Middle frontal gyrus (tissue), 1 donor: ENCODE results near the gene LRRC4C.
"Not testable (repeated sequence)": the region's sequence is repeated elsewhere in the genome, so short reads cannot be mapped to it uniquely, and the experiment has no call there.

Experiments
- DNase-seq: peaks from one replicate; pipeline ENCODE4 v3.0.0-alpha.2; 2015; ENCODE audit warnings: low spot score; ENCODE audit errors: extremely low spot score

The LRRC4C gene

DNA sequence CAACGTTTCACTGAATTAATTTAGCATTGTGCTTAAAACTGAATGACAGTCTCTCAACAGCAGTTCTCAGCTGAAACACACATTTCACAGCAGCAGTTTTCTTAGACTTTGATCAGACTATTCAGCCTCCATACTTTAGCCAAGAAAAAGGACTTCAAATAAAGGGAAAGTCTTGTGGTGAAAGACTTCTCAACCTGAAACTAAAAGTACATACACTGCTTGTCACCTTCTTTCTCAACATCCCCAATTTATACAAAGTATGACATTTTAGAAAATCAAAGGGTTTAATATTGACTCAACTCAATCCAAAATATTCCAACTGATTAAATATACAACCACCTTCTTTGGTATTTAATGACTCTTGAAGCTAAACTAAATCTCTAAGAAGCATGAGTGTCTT, 419.0 kb downstream of the LRRC4C start:
- no peak for DNase-seq

DNA sequence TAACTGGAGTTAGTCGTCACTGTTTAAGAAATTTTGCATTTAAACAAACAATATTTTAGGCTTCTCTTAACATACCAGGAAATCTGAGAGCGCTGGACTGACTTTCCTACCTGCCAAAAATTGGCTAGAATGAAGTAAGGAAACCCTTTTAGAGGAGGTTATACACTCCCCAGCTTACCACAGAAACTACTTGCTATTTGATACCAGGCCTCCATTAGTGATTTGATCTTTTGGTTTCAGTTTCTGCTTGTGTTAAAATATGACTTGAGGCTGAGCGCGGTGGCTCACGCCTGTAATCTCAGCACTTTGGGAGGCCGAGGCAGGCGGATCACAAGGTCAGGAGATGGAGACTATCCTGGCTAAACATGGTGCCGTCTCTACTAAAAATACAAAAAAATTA, 419.9 kb downstream of the LRRC4C start:
- no peak for DNase-seq

DNA sequence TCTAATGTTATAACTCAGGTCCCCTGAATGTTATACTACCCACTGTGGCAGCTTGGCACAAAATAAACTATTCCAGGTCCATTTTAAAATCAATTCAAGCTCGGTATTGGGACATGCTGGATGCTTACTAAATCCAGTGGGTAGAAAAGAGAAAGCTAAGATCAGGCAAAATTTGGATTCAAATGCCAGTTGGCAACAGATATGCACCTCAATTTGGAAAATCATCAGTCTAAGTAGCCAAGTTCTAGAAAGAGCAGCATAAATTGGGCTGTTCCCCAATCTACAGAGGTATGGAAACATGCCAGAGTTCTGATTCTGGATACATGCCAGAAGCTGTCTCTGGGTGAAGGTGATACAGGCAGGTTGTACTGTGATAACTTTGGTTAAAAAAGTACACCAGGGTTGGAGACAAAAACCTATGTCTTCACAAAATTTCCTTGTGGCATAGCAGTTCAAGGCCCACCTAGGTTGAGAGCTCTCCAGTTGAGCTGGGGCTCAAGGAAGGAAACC, 427.8 kb downstream of the LRRC4C start:
- DNase-seq = no peak

DNA sequence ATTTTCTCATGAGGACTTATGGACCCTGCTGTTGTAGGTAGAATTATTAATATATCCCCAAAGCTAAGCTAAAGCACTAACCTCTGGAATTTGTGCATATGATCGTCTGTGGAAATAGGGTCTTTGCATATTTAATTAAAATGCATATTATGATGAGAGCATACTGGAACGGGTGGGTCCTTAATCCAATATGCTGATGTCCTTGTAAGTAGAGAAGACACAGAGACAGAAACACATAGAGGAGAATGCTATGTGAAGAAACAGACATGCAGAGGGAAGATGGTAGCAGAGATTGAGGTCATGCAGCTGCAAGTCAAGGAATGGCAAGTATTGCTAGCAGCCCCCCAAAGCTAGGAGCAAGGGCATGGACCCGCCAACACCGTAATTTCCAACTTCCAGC, 439.2 kb downstream of the LRRC4C start:
- no peak for DNase-seq

DNA sequence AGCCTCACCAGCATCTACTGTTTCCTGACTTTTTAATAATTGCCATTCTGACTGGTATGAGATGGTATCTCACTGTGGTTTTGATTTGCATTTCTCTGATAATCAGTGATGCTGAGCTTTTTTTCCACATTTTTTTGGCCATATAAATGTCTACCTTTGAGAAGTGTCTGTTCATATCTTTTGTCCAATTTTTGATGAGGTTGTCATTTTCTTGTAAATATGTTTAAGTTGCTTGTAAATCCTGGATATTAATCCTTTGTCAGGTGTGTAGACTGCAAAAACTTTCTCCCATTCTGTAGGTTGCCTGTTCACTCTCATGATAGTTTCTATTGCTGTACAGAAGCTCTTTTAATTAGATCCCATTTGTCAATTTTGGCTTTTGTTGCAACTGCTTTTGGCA, 439.8 kb downstream of the LRRC4C start:
- not testable (repeated sequence) for DNase-seq

DNA sequence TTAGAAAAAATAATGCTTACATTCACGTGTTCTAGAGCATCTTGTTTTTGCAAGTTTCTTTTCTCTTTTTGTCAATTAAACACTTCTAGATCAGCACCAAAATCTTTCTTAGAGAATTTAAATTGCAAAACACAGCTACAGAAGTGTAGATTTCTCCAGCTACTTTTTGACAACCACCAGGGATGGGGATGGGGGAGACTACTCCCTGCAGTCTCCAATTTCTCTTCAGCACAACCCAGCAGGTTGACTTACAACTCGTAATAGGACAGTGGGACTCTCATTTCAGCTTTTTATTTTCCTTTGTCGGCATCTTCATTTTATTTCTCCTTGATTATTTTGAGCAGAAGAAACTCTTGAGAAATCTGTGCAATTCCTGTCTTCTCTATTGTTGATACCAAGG, 441.2 kb downstream of the LRRC4C start:
- DNase-seq = no peak

GRCh38 chr11:41010361-41011050, 448.9 kb downstream of the LRRC4C start:
- DNase-seq = no peak

GRCh38 chr11:41005986-41006385, 453.5 kb downstream of the LRRC4C start:
- DNase-seq = no peak

DNA sequence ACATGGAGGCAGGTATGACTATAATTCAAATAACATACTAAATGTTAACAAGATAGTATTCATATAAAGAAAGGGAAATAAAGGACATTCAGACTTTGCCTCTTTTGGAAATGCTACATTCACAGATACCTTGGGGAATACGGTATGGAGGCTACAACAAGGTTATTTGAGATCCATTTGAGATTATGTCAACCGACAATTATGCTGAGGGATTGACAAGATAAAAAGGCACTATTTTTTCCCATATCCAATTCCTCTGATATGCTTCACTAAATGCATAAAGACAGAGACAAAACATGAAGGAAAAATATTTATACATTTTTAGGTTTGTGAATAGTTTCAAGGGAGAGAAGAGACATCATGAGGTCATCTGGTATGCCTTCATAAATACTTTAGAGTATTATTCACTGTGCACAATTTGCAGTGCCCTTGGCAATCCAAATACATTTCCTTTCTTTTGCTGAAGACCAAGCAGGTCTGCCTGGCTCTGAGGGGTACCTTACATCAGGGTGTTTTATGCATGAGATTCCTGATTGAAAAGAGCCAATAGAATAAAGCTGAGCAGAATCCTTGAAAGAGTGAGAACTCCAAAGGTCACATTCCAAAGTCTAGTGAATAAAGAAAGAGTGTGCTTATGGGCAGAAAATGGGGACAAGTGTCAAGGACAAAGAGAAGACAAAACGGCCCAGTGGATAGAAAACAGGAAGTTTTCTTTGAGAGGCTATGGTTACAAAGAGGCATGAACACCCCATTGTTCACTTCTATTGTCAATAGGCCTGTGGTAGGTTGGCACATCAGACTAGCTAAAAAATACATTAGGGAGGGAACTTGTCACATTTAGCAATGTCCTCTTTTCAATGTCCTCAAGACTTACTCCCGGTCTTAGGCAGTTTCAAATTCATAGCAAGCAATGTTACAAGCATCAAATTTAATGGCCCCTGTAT, 455.8 kb downstream of the LRRC4C start:
- no peak for DNase-seq

GRCh38 chr11:40998920-40999319, 460.5 kb downstream of the LRRC4C start:
- no peak for DNase-seq

DNA sequence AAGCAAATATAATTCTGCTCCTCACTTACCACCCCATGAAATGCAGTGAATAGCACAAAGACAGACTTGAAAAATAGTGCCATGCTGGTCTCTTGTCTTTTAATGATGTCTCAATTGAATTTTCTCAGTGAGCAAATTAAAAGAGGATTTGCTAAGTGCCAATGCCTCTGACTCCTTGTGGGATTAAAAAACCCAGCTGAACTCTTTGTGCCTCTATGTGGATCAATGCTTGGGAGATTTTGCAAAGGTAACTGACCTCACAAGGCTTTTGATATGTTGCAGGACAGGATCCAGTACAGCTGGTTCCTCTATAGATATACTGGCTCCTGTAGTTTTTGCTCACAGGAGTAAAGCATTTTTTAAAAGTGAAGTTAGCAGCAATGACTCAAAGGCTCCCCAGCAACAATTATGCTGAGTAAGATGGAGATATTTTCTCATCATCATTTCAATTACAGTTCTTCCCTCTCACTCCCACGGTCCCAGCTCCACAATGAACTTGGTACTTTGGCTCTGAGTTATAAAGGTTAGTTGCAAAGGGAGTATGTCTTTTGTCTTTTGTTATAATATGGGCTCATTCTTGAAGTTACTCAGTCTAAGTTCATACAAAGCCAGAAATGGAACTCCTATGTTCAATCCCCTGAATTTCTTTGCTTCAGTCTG, 471.5 kb downstream of the LRRC4C start:
- no peak for DNase-seq

DNA sequence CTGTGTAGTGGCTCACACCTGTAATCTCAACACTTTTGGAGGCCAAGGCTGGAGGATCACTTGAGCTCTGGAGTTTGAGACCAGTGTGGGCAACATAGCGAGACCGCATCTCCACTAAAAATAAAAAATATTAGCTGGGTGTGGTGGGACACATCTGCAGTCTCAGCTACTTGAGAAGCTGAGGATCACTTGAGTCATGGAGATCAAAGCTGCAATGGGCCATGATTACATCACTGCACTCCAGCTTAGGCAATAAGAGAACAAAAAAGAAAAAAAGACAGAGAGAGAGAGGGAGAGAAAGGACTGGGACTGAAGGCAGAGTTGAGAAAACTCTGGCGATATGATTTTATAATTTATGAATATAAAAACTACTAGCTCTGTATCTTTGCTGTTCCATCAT, 473.1 kb downstream of the LRRC4C start:
- DNase-seq = no peak

DNA sequence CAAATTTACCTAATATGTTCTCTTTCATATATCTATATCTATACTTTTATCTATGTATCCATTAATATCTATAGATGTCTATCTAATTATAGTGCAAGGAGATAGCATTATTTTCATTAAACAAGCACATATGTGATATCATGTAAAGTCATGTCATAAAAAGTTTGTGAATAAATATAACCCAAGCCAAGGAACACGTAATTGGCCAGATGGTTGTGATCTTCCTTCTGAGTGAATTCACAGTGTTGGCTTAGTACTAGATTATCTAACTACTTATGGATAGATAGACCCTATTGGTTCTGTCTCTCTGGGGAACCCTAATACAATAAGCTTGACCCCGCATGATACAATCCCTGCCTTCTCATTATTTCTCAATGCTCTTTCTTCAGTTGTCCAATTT, 484.4 kb downstream of the LRRC4C start:
- no peak for DNase-seq

DNA sequence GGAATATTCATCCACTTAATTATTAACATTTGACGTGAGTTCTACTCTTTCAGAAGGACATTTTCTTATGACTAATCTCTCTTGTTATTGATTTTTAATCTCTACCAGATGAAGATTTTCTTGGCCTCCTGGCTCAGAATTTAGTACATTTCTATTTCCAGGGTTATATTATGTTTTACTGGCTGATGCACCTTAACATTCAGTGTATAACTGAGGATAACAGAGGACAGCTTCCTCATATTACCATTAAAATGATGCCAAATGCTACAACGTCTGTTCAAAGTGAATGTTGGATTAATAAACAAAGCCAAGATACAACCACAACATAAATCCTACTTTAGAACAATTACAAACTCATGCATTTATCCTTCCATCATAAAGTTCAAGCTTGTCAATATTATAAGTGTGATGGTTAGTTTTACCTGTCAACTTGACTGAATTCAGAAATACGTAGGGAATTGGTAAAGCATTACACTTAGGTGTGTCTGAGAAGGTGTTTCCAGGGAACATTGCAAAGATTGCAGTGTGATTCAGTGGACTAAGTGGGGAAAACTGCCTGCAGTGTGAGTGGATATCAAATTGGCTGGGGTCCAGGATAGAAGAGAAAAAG, 485.2 kb downstream of the LRRC4C start:
- no peak for DNase-seq

DNA sequence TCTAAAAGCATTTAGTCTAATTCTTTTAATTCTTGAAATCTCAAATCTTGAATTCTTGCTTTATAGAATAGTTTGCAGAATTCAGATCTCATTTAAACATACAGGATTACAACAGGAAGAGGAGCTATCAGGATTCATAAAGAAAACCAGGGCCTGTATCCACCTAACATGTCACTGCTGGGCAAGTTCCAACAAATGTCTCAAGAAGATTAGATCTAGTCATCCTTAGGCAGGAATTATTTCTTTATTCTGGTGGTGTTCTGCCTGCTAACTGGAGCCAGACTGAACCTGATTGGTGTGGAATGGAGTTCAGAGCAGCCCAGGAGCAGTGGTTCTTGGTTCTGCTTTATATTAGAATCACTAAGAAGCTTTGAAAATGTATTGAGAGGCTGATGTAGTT, 500.7 kb downstream of the LRRC4C start:
- no peak for DNase-seq

GRCh38 chr11:40952479-40952878, 507.0 kb downstream of the LRRC4C start:
- no peak for DNase-seq

DNA sequence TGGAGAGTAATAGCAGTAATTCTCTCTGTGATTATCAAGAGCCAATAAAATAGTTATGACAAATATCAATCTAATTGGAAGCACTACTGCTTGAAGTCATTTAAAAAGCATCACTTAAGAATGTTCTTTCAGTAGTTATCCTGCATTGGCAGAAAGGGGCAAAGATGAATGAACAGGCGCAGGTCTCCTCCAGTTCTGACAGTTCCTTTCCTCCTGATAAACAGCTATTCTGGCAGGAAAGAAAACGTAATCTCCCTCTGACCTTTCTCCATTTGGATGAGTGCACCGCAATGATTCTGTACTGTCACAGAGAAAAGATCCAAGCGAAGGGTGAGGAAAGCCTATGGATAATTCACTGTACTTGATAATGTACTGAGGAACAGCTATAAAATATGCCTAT, 521.5 kb downstream of the LRRC4C start:
- no peak for DNase-seq

DNA sequence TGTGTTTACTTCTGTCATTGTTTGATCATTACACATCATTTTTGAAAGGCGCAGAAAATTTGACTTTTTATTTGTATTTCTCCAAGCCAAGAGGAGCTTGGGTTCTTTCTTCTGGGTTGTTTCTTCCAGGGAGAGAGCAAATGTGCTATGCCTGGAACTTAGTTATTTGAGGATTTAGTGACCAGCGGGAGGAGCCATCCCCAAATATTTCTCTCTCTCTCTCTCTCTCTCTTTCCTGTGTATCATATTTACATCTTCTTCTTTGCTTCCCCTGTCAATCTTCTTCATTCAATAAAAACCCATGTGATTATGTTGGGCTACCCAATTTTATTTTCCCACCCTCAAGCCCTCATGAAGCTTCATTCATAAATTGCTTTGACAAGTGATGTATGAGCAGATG, 534.5 kb downstream of the LRRC4C start:
- DNase-seq = no peak

DNA sequence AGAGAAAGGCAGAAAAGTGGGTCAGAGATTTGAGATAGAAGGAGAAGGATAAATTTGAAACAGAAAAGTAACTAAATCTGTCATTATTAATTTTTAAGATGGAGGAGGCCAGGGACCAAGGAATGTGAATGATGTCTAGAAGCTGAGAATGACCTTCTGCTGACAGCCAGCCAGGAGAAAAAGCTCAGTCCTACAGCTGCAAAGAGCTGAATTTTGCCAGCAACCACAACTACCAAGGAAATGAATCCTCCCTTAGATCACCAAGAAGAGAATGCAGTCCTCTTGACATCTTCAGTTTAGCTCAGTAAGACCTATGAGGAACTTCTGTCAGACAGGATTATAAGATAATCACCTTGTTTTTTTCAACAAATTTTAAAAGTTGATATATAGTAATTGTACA, 538.2 kb downstream of the LRRC4C start:
- DNase-seq = no peak

DNA sequence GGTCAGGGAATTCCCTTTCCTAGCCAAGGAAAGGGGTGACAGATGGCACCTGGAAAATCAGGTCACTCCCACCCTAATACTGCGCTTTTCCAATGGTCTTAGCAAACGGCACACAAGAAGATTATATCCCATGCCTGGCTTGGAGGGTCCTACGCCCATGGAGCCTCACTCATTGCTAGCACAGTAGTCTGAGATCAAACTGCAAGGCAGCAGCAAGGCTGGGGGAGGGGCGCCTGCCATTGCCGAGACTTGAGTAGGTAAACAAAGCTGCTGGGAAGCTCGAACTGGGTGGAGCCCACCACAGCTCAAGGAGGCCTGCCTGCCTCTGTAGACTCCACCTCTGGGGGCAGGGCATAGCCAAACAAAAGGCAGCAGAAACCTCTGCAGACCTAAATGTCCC, 548.7 kb downstream of the LRRC4C start:
- DNase-seq = not testable (repeated sequence)

DNA sequence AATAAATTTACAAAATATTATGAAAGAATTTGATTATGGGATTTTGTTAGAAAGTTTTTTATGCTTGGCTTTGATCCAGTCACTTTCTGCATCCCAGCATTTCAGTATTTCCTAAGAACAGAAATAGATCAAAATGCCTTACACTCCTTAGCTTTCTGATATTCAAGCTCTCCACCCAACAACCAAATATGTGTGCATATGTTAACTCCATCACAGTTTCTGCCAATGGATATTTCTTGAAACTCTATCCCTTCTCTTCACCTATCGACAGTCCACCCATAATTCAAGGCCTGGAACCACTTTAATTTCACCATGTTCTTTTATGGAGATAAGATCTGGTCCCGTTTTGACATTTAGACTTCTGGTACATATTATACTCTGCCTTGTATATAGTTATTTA, 565.0 kb downstream of the LRRC4C start:
- no peak for DNase-seq
